Activated B cell treated with CpG ODN at 0.5 μM for 24 hours (primary cell): ENCODE results near the gene TRIOBP. TPM values are rescaled to one million over a fixed set of nuclear protein-coding genes. Genes with fewer than 3 reads are reported as not detected.

Experiments
- ATAC-seq: fragments of 200-7000 bp; cut with Tn5 transposase; one replicate; pipeline ENCODE4 v1.10.0; 2021; ENCODE audit warnings: low read depth, mild to moderate bottlenecking, moderate library complexity
- CTCF ChIA-PET: fragments of 350-600 bp; sonication (Branson Sonifier 250); formaldehyde crosslinking; loops from one replicate; lab custom pipeline; 2021; ENCODE audit warnings: antibody characterized with exemption; lab: Charles Lee
- POLR2A ChIA-PET: fragments of 350-600 bp; sonication (Branson Sonifier 250); formaldehyde crosslinking; loops from one replicate; lab custom pipeline; 2021; ENCODE audit warnings: antibody characterized with exemption; lab: Charles Lee
- DNase-seq: peaks from one replicate; pipeline ENCODE4 v3.0.0; 2022
- H3K27ac Mint-ChIP-seq: one replicate; pipeline ENCODE4 v1.8.0; 2020; ENCODE audit warnings: mixed read lengths
- H3K27me3 Mint-ChIP-seq: one replicate; pipeline ENCODE4 v1.8.0; 2021; ENCODE audit warnings: mixed read lengths
- H3K36me3 Mint-ChIP-seq: one replicate; pipeline ENCODE4 v1.8.0; 2021; ENCODE audit warnings: low read depth, mixed read lengths
- H3K4me1 Mint-ChIP-seq: one replicate; pipeline ENCODE4 v1.8.0; 2021; ENCODE audit warnings: mixed read lengths
- H3K4me3 Mint-ChIP-seq: one replicate; pipeline ENCODE4 v1.8.0; 2020; ENCODE audit warnings: mild to moderate bottlenecking, mixed read lengths
- H3K9me3 Mint-ChIP-seq: one replicate; pipeline ENCODE4 v1.8.0; 2020; ENCODE audit warnings: mixed read lengths
- intact Hi-C: fragments of 100-400 bp; cut with micrococcal nuclease; formaldehyde crosslinking; loops from one replicate; pipeline ENCODE4 v1.15.1; 2024
- total RNA-seq: library from RNA; stranded (reverse); gene quantifications from 2 replicates; pipeline ENCODE4 v1.2.3, GENCODE V29; 2022
- TF ChIP-seq, protein P1 (sequence below): fragments of 200-600 bp; IDR thresholded peaks from one replicate; pipeline ENCODE4 v1.8.0; 2022; ENCODE audit warnings: antibody characterized with exemption, mild to moderate bottlenecking

The TRIOBP gene
- total RNA-seq, 1 donor from 2014 or later: 27.4 TPM

DNA sequence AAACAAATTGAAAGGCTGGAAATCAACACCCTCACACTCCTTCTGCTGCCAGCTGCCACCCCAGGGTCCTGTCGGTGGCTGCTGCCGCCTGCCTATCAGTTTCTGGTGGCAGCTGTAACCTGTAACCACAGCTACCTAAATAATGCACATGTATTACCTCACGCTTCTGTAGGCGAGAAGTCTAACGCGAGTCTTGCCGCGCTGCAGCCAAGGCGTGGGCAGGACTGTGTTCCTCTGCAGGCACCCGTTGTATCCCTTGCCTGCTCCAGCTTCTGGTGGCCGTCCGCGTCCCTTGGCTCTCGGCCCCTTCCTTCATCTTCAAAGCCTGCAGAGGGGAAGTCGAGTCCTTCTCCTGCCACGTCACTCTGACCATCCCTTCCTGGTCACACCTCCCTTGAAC, 66.8 kb downstream of the TRIOBP start:
- CTCF ChIA-PET: no interaction called here
- TF ChIP-seq, protein P1, sequence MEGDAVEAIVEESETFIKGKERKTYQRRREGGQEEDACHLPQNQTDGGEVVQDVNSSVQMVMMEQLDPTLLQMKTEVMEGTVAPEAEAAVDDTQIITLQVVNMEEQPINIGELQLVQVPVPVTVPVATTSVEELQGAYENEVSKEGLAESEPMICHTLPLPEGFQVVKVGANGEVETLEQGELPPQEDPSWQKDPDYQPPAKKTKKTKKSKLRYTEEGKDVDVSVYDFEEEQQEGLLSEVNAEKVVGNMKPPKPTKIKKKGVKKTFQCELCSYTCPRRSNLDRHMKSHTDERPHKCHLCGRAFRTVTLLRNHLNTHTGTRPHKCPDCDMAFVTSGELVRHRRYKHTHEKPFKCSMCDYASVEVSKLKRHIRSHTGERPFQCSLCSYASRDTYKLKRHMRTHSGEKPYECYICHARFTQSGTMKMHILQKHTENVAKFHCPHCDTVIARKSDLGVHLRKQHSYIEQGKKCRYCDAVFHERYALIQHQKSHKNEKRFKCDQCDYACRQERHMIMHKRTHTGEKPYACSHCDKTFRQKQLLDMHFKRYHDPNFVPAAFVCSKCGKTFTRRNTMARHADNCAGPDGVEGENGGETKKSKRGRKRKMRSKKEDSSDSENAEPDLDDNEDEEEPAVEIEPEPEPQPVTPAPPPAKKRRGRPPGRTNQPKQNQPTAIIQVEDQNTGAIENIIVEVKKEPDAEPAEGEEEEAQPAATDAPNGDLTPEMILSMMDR: no peak
- H3K4me3 Mint-ChIP-seq: no peak overlapping the region
- no peaks in the 10 kb centered on the region for H3K4me1 Mint-ChIP-seq
- intact Hi-C loops: no loop called here
- no peak overlapping the region for H3K27ac Mint-ChIP-seq
- DNase-seq: no peak
- ATAC-seq: no peak
- H3K36me3 Mint-ChIP-seq: peaks cover 38% of the 10 kb centered on the region
- H3K9me3 Mint-ChIP-seq: no peaks in the 10 kb centered on the region
- no peaks in the 10 kb centered on the region for H3K27me3 Mint-ChIP-seq
- POLR2A ChIA-PET: no interaction called here

DNA sequence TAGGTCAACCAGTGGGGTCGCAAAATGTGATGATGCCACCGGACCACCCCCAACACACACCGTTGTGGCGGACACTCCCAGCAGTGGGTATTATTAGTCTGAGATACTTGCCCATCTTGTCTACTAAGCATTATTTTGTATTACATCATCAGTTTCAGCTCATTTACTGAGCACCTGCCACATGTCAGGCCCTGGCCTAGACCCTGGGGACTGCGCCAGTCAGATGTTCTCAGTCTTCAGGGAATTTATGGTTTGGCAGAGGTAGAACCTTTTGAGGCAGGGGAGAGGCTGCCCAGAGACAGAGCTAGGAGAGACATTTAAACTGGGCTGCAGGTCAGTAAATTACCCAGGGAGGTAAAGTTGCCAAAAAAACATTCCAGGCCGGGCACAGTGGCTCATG, 67.8 kb downstream of the TRIOBP start:
- DNase-seq (no peak), ATAC-seq (no peak)
- Mint-ChIP-seq H3K4me1 (no peaks in the 10 kb centered on the region), H3K27ac (no peak overlapping the region), H3K36me3 (peaks cover 32% of the 10 kb centered on the region), H3K9me3 (no peaks in the 10 kb centered on the region), H3K4me3 (no peak overlapping the region), H3K27me3 (no peaks in the 10 kb centered on the region)
- ChIA-PET CTCF (no interaction called here), POLR2A (no interaction called here)
- intact Hi-C loops: no loop called here
- TF ChIP-seq, protein P1: no peak

DNA sequence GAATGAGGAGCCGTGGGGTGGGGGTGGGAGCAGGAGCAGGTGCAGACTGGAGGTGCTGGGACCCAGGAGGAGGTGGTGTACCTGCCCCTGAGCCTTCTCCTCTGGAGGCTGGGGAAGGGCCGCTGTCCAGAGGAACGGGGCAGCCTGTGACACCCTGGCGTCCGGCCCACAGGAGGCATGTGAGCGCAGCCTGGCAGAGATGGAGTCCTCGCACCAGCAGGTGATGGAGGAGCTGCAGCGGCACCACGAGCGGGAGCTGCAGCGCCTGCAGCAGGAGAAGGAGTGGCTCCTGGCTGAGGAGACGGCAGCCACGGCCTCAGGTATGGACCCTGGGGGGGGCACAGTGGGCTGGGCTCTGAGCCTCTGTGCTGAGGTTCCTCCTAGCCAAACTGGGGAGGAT, 68.7 kb downstream of the TRIOBP start:
- TF ChIP-seq, protein P1: no peak
- ChIA-PET CTCF (no interaction called here), POLR2A (no interaction called here)
- Mint-ChIP-seq H3K27me3 (no peaks in the 10 kb centered on the region), H3K9me3 (no peaks in the 10 kb centered on the region), H3K4me3 (no peak overlapping the region), H3K36me3 (peaks cover 28% of the 10 kb centered on the region), H3K4me1 (no peaks in the 10 kb centered on the region), H3K27ac (no peak overlapping the region)
- no peak for DNase-seq
- intact Hi-C loops: no loop called here
- no peak for ATAC-seq

DNA sequence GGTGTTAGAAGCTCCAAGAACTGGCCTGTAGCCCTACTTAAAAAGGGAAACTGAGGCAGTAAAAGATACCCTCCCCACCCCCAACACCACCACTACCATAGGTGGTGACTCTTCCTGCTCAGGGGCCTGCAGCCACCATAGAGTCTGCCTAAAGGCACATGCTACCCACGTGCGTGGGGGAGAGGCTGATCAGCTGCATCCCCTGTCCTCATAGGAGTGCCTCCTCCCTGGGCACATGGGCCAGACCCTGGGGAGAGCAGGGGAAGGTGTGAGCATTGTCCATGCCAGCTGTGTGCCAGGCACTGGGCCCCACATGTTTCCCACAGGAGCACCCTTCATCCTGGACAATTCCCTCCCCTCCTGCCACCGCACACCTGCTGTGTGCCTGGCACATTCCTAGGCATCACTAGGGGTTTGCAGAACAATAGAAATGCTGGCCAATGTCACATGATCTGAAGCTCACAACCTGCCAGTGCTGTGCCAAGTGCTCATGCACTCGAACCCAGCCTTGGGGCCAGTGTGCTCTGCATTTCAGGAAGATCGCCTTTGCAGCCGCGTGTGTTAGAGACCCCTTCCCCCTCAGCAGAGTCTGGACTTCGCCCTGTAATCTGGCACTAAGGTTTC, 69.2 kb downstream of the TRIOBP start:
- ATAC-seq (no peak), DNase-seq (no peak)
- intact Hi-C loops: no loop called here
- CTCF ChIA-PET: no interaction called here
- no peaks in the 10 kb centered on the region for H3K4me1 Mint-ChIP-seq
- no peaks in the 10 kb centered on the region for H3K27me3 Mint-ChIP-seq
- POLR2A ChIA-PET: no interaction called here
- H3K4me3 Mint-ChIP-seq: no peak overlapping the region
- no peak overlapping the region for H3K27ac Mint-ChIP-seq
- TF ChIP-seq, protein P1: no peak
- H3K36me3 Mint-ChIP-seq: peaks cover 28% of the 10 kb centered on the region
- H3K9me3 Mint-ChIP-seq: no peaks in the 10 kb centered on the region

DNA sequence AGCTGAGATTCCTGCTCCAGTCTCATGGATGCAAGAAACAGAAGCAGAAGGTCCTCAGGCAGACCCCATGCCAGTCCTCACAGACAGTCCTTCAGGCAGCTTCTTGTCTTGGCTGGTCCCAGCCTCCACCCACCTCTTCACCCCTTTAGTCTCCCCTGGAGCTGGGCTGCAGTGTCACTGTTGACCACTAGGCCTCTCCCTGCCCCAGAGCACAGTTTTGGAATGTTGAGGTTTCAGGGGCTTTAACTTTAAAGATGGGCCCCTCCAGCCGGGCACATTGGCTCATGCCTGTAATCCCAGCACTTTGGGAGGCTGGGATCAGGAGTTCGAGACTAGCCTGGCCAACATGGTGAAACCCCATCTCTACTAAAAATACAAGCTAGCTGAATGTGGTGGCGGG, 71.4 kb downstream of the TRIOBP start:
- ChIA-PET POLR2A (no interaction called here), CTCF (no interaction called here)
- Mint-ChIP-seq H3K27me3 (no peaks in the 10 kb centered on the region), H3K9me3 (no peaks in the 10 kb centered on the region), H3K36me3 (peaks cover 36% of the 10 kb centered on the region), H3K27ac (no peak overlapping the region), H3K4me3 (no peak overlapping the region), H3K4me1 (no peaks in the 10 kb centered on the region)
- intact Hi-C loops: no loop called here
- DNase-seq (no peak), ATAC-seq (no peak)
- TF ChIP-seq, protein P1: no peak
